ENCODE data around the gene LRP5.
A peak's percentile ranks its signal among the peaks of the same experiment; 100 is the strongest.
"Not testable (repeated sequence)": the region's sequence is repeated elsewhere in the genome, so short reads cannot be mapped to it uniquely, and the experiment has no call there.

Gene LRP5

DNA sequence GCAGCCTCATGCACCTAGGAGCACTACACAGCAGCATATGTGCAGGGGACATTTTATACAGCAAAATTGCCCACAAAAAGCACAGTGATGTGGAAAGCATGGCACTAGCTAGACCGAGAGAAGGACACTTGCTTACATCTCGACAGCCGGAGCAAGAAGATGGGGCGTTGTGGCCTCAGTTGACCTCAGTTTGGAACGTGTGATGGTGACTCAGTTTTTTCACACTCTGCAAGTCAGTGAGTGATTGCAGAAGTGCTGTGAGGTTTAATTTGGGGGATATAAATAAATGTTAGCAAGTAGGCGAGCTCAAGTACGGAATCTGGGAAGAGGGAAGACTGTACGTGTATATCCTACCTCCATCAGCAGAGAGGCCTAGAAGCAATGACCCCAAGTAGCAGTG, 23.3 kb downstream of the LRP5 start:
- H3K4me3 ChIP-seq (ENCODE audit: low read depth in 1 of 2, low read length in 2 of 2), result peak overlapping the region; percentile 13 to 19
- no peaks in the 10 kb centered on the region for H3K9me3 ChIP-seq (ENCODE audit: low read length)
- no peaks in the 10 kb centered on the region for H3K36me3 ChIP-seq (ENCODE audit: insufficient read depth, low read length)
- H3K27me3 ChIP-seq (ENCODE audit: control insufficient read depth in 1 of 2, insufficient read depth in 2 of 2, low read length in 2 of 2), result no peaks in the 10 kb centered on the region
- no peak overlapping the region for H3K9ac ChIP-seq (ENCODE audit: low read length)
- H3K27ac ChIP-seq (ENCODE audit: low read depth, low read length), result peak overlapping the region; percentile 92
- H3K4me1 ChIP-seq (ENCODE audit: insufficient read depth, low read length), result peaks cover 59% of the 10 kb centered on the region

DNA sequence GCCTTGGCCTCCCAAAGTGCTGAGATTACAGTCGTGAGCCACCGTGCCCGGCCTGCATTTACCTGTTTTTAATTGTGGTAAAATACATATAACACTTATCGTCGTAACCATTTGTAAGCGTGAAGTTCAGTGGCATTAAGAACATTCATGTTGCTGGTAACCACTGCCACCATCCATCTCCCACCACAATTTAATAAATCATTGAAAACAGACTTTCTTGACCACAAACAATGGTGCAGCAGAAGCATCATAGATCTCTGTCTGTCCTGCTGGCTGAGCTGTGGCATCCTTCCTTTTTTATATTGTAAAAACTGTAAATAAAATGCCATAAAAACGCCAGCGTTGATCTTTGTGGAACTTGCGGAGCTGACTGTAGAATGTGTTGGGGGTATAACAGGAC, 24.3 kb downstream of the LRP5 start:
- peak overlapping the region in 1 of 2 donors; percentile 11 for H3K4me3 ChIP-seq (ENCODE audit: low read depth in 1 of 2, low read length in 2 of 2)
- no peaks in the 10 kb centered on the region for H3K27me3 ChIP-seq (ENCODE audit: control insufficient read depth in 1 of 2, insufficient read depth in 2 of 2, low read length in 2 of 2)
- H3K36me3 ChIP-seq (ENCODE audit: insufficient read depth, low read length), result no peaks in the 10 kb centered on the region
- peaks cover 56% of the 10 kb centered on the region for H3K4me1 ChIP-seq (ENCODE audit: insufficient read depth, low read length)
- no peaks in the 10 kb centered on the region for H3K9me3 ChIP-seq (ENCODE audit: low read length)
- H3K27ac ChIP-seq (ENCODE audit: low read depth, low read length), result peak overlapping the region; percentile 47
- H3K9ac ChIP-seq (ENCODE audit: low read length), result no peak overlapping the region

DNA sequence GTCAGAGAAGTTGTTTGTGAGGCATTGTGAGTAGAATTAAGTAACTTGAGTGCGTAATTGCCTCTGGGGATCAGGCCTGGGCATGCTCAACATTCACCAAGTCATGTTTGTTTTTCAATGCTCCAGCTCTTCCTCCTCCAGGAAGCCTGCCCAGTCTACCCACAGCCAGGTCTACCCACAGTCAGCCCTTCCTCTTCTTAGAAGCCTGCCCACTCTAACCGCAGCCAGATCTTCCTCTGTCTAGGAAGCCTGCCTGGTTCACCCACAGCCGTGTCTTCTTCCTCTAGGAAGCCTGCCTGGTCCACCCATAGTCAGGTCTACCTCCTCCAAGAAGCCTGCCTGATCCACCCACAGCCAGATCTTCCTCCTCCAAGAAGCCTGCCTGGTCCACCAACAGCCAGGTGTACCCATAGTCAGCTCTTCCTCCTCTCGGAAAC, 25.0 kb downstream of the LRP5 start:
- H3K36me3 ChIP-seq (ENCODE audit: insufficient read depth, low read length), result no peaks in the 10 kb centered on the region
- H3K4me1 ChIP-seq (ENCODE audit: insufficient read depth, low read length), result peaks cover 62% of the 10 kb centered on the region
- H3K9ac ChIP-seq (ENCODE audit: low read length), result no peak overlapping the region
- peak overlapping the region in 1 of 2 donors; percentile 11 for H3K4me3 ChIP-seq (ENCODE audit: low read depth in 1 of 2, low read length in 2 of 2)
- peak overlapping the region; percentile 47 for H3K27ac ChIP-seq (ENCODE audit: low read depth, low read length)
- H3K27me3 ChIP-seq (ENCODE audit: control insufficient read depth in 1 of 2, insufficient read depth in 2 of 2, low read length in 2 of 2), result no peaks in the 10 kb centered on the region
- no peaks in the 10 kb centered on the region for H3K9me3 ChIP-seq (ENCODE audit: low read length)

DNA sequence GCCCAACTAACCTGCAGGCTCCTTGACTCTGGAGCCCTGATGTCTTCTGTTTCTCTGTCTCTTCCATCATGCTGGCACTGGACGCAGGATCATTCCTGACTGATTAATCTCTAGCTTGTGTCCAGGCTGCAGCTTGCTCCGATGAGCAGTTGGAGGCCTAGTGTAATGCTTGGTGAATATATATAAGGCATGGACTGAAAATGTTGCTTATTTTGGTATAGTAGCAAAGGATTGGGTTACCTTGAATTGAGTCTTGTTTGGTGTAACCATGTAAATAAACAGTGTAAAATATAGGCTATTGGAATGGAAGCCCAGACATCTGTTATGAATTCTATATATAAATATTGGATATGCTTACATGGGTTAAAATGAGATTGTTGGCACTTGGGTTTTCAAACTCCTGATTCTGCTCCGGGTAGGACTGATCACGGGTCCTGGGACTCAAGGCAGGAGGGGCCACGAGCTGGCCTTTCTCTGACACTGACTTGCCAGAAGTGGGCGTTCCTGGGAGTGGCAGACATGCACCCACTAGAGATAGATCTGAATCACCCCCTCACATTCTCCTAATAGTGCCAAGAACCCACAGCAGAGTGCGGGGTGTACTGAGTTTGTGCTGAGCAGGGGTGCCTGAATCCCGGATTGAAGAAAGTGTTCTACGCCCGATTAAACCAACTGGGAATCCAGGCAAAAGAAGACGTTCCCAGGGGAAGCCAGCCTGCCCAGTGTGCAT, 25.8 kb downstream of the LRP5 start:
- Histone ChIP-seq H3K4me3 (ENCODE audit: low read depth in 1 of 2, low read length in 2 of 2) (no peak overlapping the region), H3K27me3 (ENCODE audit: control insufficient read depth in 1 of 2, insufficient read depth in 2 of 2, low read length in 2 of 2) (no peaks in the 10 kb centered on the region), H3K4me1 (ENCODE audit: insufficient read depth, low read length) (peaks cover 67% of the 10 kb centered on the region), H3K36me3 (ENCODE audit: insufficient read depth, low read length) (no peaks in the 10 kb centered on the region), H3K9me3 (ENCODE audit: low read length) (no peaks in the 10 kb centered on the region), H3K27ac (ENCODE audit: low read depth, low read length) (peak overlapping the region; percentile 47), H3K9ac (ENCODE audit: low read length) (no peak overlapping the region)

DNA sequence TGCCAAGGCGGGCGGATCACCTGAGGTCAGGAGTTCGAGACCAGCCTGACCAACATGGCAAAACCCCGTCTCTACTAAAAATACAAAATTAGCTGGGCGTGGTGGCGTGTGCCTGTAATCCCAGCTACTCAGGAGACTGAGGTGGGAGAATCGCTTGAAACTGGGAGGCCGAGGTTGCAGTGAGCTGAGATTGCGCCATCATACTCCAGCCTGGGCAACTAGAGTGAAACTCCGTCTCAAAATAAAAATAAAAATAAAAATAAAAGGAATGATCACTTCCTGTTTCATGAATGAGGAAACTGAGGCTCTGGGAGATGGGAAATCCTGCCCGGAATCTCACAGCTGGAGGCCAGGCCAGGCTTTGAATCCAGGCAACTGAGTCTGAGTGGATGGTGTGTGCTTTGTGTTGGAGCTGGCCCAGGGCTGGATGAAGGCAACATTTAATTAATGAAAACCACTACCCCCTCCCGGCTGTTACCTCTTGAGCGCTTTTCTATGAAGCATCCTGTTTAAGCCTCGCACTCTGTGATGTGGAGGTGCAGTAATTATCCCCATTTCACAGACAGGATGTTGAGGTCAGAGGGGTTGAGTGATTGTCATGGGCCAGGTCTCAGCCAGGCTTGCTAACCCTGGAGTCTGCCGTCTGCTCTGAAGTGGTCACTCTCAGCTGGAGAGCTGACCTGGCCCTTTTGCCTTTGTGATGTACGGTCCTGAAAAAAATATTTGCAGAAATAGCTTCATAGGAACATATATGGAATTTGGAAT, 27.8 kb downstream of the LRP5 start:
- H3K9me3 ChIP-seq (ENCODE audit: low read length), result no peaks in the 10 kb centered on the region
- H3K27me3 ChIP-seq (ENCODE audit: control insufficient read depth in 1 of 2, insufficient read depth in 2 of 2, low read length in 2 of 2), result no peaks in the 10 kb centered on the region
- H3K9ac ChIP-seq (ENCODE audit: low read length), result no peak overlapping the region
- no peaks in the 10 kb centered on the region for H3K36me3 ChIP-seq (ENCODE audit: insufficient read depth, low read length)
- H3K27ac ChIP-seq (ENCODE audit: low read depth, low read length), result no peak overlapping the region
- peaks cover 71% of the 10 kb centered on the region for H3K4me1 ChIP-seq (ENCODE audit: insufficient read depth, low read length)
- no peak overlapping the region for H3K4me3 ChIP-seq (ENCODE audit: low read depth in 1 of 2, low read length in 2 of 2)

DNA sequence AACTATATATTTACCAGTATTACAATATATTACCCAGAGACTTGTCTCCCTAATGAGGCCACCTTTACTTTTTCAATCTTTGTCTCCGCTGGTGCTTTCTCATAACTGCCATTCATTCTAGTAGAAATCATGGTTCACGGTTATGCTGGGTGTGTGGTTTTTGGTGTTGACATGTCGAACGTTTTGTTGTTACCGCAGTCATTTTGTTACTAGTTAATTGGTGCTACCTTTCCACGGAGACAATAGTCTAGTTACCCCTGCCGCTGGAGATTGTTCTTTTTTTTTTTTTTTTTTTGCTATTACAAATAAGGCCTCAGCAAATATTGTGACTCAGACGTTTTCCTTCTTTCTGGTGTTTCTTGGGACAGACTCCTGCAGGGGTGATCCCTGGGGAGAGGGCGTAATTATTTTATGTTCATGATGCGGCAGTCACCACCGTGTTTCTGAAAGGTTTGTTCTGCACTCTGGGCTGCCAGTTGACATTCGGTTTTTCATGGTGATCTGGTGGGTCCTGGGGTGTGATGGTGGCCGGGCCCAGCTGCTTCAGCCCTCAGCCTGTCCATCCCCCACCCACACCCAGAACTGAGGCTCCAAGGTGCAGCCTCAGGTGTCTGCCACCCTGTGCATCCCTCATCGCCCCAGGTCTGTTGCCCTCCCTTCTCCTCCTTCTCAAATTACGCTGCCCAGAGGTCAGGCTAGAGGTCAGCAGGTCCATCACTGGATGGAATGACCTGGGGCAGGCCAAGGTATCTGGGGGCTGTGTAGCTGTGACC, 28.6 kb downstream of the LRP5 start:
- H3K27me3 ChIP-seq (ENCODE audit: control insufficient read depth in 1 of 2, insufficient read depth in 2 of 2, low read length in 2 of 2), result no peaks in the 10 kb centered on the region
- H3K4me1 ChIP-seq (ENCODE audit: insufficient read depth, low read length), result peaks cover 63% of the 10 kb centered on the region
- no peaks in the 10 kb centered on the region for H3K36me3 ChIP-seq (ENCODE audit: insufficient read depth, low read length)
- no peak overlapping the region for H3K9ac ChIP-seq (ENCODE audit: low read length)
- H3K27ac ChIP-seq (ENCODE audit: low read depth, low read length), result peak overlapping the region; percentile 27
- no peaks in the 10 kb centered on the region for H3K9me3 ChIP-seq (ENCODE audit: low read length)
- no peak overlapping the region for H3K4me3 ChIP-seq (ENCODE audit: low read depth in 1 of 2, low read length in 2 of 2)

DNA sequence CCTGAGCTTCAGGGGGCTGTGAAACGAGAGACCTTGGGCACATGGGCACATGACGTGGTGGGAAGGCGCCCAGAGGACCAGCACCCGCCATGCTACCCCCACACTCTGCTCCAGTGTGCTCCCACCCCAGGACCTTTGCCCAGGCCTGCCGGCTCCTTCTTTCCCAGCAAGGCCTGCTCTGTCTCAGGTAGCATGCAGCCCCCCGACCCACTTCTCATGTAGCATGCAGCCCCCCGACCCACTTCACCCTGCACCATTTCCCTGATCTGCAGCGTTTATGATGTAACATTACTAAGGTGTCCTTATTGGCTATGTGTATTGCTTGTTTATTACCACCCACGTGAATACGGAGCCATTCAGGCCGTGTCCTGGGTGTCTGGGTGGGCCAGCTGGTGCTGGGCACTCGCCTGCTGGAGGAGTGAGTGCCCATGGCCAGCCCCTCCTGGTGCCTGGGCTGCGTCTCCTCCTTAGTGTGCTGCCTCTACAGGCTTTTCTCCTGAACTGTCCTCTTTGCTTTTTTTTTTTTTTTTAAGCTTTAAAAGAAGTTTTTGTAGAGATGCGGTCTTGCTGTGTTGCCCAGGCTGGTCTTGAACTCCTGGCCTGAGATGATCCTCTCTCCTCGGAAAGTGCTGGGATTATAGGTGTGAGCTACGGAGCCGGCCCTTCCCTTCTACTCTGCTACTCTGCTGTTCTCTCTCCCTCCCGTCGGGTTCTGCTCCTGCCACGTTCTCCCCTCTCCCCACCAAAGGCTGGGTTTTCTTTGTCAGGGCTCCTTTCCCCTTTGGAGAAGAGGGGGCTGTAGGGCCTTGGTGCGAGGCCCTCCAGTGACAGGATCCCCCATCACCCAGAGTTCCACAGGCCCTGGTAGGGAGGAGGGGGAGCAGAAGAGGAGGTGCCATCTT, 29.4 kb downstream of the LRP5 start:
- Histone ChIP-seq H3K9ac (ENCODE audit: low read length) (peak overlapping the region; percentile 57), H3K4me1 (ENCODE audit: insufficient read depth, low read length) (peaks cover 63% of the 10 kb centered on the region), H3K9me3 (ENCODE audit: low read length) (no peaks in the 10 kb centered on the region), H3K27ac (ENCODE audit: low read depth, low read length) (peak overlapping the region; percentile 69), H3K4me3 (ENCODE audit: low read depth in 1 of 2, low read length in 2 of 2) (peak overlapping the region in 1 of 2 donors; percentile 8), H3K27me3 (ENCODE audit: control insufficient read depth in 1 of 2, insufficient read depth in 2 of 2, low read length in 2 of 2) (no peaks in the 10 kb centered on the region), H3K36me3 (ENCODE audit: insufficient read depth, low read length) (no peaks in the 10 kb centered on the region)

DNA sequence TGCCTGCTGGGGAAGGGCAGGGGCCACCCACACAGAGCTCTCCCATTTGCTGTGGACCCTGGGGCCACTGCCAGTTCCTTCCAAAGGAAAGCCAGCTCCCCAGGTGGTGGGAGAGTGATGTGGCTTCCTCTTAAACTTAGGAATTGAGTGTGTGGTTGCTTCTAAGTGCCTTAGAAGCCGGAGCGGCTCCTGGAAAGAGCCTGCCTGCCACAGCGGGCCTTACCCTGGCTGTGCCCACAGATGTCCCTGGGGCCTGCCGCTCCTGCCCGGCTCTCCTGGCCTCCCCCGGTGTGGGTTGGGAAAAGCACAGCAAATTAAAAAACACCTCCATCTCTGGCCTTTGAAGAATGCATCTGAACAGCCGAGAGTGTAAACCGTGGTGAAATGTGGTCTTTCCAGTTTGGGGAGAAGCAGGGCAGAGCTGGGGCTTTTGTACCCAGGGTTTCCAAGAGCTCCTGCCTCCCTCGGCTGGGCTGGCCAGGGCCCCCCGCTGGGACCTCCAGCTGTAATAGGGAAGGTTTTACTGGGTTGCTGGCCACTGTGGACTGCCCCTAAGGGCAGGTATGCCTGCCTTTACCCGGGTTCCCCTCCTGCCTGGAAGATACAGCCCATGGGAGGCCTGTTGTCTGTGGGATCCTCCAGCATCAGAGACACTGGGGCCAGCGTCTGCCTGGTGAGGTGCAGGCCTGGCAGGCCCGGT, 30.2 kb downstream of the LRP5 start:
- peak overlapping the region; percentile 57 for H3K9ac ChIP-seq (ENCODE audit: low read length)
- H3K27ac ChIP-seq (ENCODE audit: low read depth, low read length), result peak overlapping the region; percentile 69
- no peaks in the 10 kb centered on the region for H3K27me3 ChIP-seq (ENCODE audit: control insufficient read depth in 1 of 2, insufficient read depth in 2 of 2, low read length in 2 of 2)
- H3K4me3 ChIP-seq (ENCODE audit: low read depth in 1 of 2, low read length in 2 of 2), result peak overlapping the region; percentile 8 to 25
- H3K36me3 ChIP-seq (ENCODE audit: insufficient read depth, low read length), result no peaks in the 10 kb centered on the region
- peaks cover 63% of the 10 kb centered on the region for H3K4me1 ChIP-seq (ENCODE audit: insufficient read depth, low read length)
- H3K9me3 ChIP-seq (ENCODE audit: low read length), result no peaks in the 10 kb centered on the region

DNA sequence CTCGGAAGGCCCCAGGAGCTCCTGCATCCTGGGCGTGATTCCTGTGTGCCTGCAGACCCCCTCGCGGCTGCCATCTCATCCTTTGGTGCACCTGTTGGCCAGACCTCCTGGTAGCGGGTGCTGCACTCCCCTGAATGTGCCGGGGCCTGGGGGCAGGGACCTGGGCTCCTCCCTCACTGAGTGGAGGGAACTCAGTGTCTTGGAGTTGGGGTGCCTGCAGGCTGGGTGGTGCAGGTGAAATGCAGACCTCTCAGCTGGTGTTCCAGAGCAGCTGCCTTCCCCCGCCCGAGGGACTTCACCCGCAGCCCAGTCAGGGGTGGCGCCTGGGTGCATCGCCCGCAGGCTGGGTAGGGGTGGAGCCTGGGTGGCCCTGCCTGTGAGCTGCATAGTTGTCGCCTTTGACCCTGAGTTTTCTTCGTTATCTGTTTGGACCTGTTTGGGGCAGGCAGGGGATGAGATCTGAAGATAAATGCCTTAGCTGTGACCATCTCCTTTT, 31.4 kb downstream of the LRP5 start:
- Histone ChIP-seq H3K27ac (ENCODE audit: low read depth, low read length) (peak overlapping the region; percentile 12), H3K27me3 (ENCODE audit: control insufficient read depth in 1 of 2, insufficient read depth in 2 of 2, low read length in 2 of 2) (no peaks in the 10 kb centered on the region), H3K9ac (ENCODE audit: low read length) (no peak overlapping the region), H3K4me1 (ENCODE audit: insufficient read depth, low read length) (peaks cover 51% of the 10 kb centered on the region), H3K9me3 (ENCODE audit: low read length) (no peaks in the 10 kb centered on the region), H3K36me3 (ENCODE audit: insufficient read depth, low read length) (no peaks in the 10 kb centered on the region), H3K4me3 (ENCODE audit: low read depth in 1 of 2, low read length in 2 of 2) (no peak overlapping the region)

DNA sequence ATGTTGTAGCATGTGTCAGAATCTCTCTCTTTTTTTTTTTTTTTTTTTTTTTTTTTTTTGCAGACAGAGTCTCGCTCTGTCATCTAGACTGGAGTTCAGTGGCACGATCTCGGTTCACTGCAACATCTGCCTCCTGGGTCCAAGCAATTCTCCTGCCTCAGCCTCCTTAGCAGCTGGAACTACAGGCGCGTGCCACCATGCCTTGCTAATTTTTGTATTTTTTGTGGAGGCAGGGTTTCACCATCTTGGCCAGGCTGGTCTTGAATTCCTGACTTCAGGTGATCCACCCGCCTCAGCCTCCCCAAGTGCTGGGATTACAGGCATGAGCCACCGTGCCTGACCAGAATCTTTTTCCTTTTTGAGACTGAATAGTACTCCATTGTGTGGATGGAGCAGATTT, 32.4 kb downstream of the LRP5 start:
- H3K4me1 ChIP-seq (ENCODE audit: insufficient read depth, low read length), result peaks cover 49% of the 10 kb centered on the region
- not testable (repeated sequence) for H3K27me3 ChIP-seq (ENCODE audit: control insufficient read depth in 1 of 2, insufficient read depth in 2 of 2, low read length in 2 of 2); H3K36me3 ChIP-seq (ENCODE audit: insufficient read depth, low read length); H3K9ac ChIP-seq (ENCODE audit: low read length); H3K4me3 ChIP-seq (ENCODE audit: low read depth in 1 of 2, low read length in 2 of 2); H3K9me3 ChIP-seq (ENCODE audit: low read length); H3K27ac ChIP-seq (ENCODE audit: low read depth, low read length)
